Activated effector memory CD4-positive, alpha-beta T cell treated with Interleukin-2 at 50 U/mL for 16 hours (primary cell): ENCODE measurements around the gene ISCU.
A peak's percentile ranks its signal among the peaks of the same experiment; 100 is the strongest.
"Not testable (repeated sequence)": the region's sequence is repeated elsewhere in the genome, so short reads cannot be mapped to it uniquely, and the experiment has no call there.

Experiments
- DNase-seq: peaks from one replicate; pipeline ENCODE4 v3.0.0-alpha.2; 2020

ISCU gene

DNA sequence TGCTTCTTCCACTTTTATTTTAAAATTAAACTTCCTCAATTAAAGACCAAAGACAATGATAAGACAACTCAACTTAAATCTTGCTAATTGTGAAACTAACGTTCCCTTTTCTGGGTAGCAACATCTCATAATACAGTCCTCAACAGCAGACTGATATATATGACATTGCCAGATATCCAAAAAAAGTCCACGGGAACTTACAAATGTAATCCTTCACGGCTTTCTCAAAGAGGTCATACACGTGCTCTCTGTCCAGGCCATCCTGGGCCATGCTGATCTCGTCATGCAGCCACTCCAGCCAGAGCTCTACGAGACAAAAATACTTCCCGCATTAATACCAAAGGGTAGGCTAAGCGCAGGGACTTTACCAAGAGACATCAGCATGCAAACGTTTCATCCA, 14.7 kb upstream of the ISCU start:
- DNase-seq = no peak

- DNase-seq = no peak
Measured at GRCh38 chr12:108548954-108549521, 13.4 kb upstream of the ISCU start.

- no peak for DNase-seq
Measured at GRCh38 chr12:108551535-108551934, 10.9 kb upstream of the ISCU start.

GRCh38 chr12:108553799-108554198, 8.6 kb upstream of the ISCU start:
- DNase-seq = no peak

DNA sequence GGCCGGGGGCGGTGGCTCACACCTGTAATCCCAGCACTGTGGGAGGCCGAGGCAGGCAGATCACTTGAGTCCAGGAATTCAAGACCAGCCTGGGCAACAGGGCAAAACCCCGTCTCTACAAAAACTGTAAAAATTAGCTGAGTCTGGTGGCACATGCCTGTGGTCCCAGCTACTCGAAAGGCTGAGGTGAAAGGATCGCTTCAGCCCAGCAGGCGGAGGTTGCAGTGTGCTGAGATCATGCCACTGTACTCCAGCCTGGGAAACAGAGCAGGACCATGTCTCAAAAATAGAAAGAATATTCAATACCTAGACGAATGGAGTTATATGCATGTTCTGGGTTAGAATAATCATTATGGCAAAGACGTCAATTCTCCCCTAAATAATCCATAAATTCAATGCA, 7.0 kb upstream of the ISCU start:
- DNase-seq = not testable (repeated sequence)

DNA sequence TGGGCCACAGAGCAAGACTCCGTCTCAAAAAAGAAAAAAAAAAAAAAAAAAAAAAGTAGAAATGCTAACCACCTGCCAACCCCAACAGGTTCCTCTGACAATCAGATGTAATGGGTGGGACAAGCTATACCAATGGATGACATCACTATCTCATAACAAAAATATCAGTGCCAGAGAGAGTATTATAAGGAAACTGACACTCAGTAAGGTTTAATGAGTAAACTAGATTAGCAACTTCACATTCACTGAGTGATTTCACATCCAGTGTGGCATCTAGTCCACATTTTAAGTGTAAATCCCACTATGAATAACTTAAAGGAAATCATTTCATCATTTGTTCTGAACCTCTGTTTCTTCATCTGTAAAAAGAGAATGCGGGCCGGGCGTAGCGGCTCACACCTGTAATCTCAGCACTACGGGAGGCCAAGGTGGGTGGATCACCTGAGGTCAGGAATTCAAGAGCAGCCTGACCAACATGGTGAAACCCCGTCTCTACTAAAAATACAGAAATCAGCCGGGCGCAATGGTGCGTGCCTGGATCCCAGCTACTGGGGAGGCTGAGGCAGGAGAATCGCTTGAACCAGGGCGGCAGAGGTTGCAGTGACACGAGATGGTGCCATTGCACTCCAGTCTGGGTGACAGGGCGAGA, 3.3 kb upstream of the ISCU start:
- no peak for DNase-seq

- no peak for DNase-seq
Measured at GRCh38 chr12:108559748-108560147, 2.6 kb upstream of the ISCU start.

- DNase-seq = no peak
Measured at GRCh38 chr12:108560321-108560721, 2.1 kb upstream of the ISCU start.

GRCh38 chr12:108560752-108561719, 1.4 kb upstream of the ISCU start, which contains the start of gene SART3:
SART3 (minus strand) TSS chr12:108561173; CDS start chr12:108561154, 19 bp downstream.
- peak; percentile 74 for DNase-seq

GRCh38 chr12:108561852-108562347, 496 bp upstream of the ISCU start:
- DNase-seq = no peak

GRCh38 chr12:108563136-108563803, 874 bp downstream of the ISCU start:
- DNase-seq = peak; percentile 80

- no peak for DNase-seq
Measured at GRCh38 chr12:108563804-108564151, 1.4 kb downstream of the ISCU start.

DNA sequence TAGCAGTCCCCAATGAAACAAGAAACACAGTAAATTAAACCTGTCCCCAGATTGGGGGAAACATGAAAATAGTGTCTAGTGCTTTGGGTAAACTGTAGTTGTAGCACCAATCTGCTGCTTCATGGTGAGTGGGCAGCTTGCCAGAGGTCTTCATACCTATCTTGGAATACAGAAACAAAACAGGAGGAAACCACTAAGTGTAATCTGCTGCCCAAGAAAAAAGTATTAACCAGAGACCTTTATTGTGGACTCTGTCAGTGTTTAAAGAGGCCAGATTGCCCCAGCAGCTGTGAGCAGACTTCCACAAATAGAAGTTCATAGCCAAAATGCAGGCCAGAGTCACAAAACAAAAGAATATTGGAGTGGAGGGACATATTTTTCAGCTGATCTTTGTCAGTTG, 2.3 kb downstream of the ISCU start:
- DNase-seq = no peak

DNA sequence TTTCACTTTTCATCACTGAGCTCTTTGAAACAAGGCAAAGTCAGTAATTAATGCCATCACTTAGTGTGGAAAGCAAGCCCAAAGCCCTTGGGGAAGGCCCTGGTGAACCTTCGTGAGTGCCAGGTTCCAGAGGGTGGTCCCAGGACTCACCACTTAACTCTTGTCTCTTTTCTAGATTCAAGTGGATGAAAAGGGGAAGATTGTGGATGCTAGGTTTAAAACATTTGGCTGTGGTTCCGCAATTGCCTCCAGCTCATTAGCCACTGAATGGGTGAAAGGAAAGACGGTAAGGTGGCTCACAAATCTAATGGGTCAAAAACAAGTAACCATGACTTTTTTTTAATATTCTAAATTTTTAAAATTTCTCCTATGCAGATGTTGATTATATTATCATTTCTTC, 2.8 kb downstream of the ISCU start:
- no peak for DNase-seq

GRCh38 chr12:108565976-108566375, 3.6 kb downstream of the ISCU start:
- DNase-seq = peak; percentile 60

- no peak for DNase-seq
Measured at GRCh38 chr12:108566452-108566851, 4.1 kb downstream of the ISCU start.

DNA sequence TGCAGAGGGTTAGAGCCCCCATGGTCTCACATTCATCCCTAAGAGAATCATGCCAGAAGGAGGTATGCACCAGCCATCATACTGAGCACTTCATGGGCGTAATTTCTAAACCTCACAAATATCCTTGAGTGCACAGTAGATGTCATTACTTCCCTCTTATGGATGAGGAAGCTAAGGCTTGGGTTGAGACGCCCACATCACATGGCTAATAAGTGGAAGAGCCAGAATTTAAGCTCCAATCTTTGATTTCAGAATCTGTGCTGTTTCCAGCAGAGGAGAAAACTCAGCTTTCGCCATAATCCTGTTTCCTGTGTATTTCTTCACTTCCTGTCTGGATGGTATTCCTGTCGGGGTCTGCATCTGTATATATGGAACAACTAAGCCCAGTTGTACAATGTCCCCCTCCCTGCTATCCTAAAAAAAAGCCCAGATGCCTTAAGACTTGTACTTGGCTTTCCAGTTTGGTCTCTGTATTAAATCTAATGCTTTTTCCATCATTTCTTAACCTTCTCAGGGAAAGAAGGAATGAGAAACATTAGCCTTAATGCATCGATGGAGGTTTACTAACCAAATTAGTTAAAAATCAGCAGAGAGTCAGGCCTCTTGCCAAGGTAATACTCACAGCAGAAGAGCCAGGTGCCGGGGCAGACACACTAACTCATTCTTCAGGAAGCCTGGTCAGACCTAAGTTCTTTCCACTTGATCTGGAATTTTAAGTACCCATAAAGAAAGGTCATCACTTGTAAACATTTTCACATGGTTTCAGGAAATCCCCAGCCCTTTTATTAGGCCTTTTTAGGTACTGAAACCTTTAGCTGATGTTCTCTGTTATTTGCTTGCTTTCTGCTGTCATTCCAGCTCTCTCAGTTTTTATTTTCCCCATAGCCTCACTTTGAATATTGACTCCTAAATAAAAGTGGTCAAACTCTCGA, 5.3 kb downstream of the ISCU start:
- no peak for DNase-seq

DNA sequence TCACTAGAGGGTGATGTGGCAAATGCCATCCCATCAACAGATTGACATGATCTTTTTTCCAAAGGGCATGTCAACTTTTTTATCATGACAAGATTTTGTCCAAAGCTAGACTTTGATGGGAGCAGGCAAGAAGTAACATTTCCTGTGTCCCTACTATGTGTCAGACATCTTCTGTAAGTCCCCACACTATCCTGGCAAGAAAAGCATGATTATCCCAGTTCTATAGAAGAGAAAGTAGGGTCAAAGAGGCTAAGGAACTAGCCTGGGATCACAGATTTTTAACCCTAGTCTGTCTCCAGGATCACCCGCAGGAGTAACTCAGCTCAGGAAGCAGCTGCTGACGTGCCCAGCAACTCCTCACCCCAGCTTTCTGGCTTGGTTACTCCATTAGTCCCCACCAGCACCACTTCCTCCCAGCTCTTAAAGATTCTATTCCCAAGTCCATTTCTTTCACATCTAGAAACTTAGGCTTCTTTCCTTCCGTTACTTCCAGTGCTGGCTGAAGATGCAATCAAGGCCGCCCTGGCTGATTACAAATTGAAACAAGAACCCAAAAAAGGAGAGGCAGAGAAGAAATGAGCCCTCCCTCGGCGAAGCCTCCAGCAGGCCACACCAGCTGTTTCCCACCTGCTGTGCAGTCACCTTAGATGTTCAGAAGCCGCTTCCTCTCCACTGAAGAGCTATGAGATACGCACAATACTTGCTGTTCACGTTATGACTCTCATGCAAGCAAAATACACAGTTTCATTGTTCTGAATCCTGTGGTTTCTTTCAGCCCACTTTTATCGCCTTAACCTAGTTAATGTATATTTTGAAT, 6.2 kb downstream of the ISCU start:
- DNase-seq = peak; percentile 50

- no peak for DNase-seq
Measured at GRCh38 chr12:108570743-108571608, 8.6 kb downstream of the ISCU start.

DNA sequence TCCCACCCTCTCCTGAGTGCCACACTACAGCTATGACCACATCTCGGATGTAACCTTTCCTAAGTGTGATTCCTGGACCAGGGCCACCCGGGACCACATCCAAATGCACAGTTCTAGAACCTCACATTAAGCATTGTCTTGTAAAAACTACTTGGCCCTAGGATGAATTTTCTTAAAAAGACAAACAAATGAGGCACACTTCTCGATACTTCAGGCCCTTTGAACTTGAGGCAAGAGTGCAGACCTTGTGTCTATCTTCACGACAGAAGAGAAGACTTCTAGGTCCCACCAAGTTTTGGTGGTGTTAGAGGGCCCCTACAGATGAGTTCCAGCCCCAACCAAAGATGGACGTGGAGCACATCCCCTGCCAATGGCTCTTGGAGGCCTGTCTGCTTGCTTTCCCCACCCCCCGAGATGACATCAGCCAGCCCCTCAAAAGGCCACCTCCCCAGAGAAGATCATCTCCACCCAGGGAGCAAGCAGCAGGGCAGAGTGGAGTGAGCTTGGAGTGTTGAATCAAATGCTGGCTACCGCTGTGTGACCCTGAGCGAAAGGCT, 9.3 kb downstream of the ISCU start:
- no peak for DNase-seq
